ENCODE data around the gene KCNN4. TPM values are rescaled to one million over a fixed set of nuclear protein-coding genes. Genes with fewer than 3 reads are reported as not detected.

Gene KCNN4
- total RNA-seq, 1 donor: 7.2 TPM

GRCh38 chr19:43814663-43815352 lies 34.0 kb upstream of the KCNN4 start:
- TF ChIP-seq CTCF (IDR thresholded peaks at IDR 0.05; ENCODE audit: extremely low read depth, low read depth, low read length): no peak
- no peaks in the 10 kb centered on the region for H3K79me2 ChIP-seq (ENCODE audit: insufficient read depth, low read length)
- no peak overlapping the region for H3K4me3 ChIP-seq (ENCODE audit: insufficient read depth, low read length)
- no peaks in the 10 kb centered on the region for H3K9me3 ChIP-seq (ENCODE audit: low read depth, low read length)
- no peak for DNase-seq (ENCODE audit: insufficient read length, low spot score, missing footprints)
- no peaks in the 10 kb centered on the region for H4K20me1 ChIP-seq (ENCODE audit: insufficient read depth, low read length)
- H3K27me3 ChIP-seq (ENCODE audit: insufficient read depth, low read length): peaks cover 3% of the 10 kb centered on the region
- H3K27ac ChIP-seq (ENCODE audit: low read depth, low read length): no peak overlapping the region
- H3K4me2 ChIP-seq (ENCODE audit: insufficient read depth, low read length): no peak overlapping the region
- H3K4me1 ChIP-seq (ENCODE audit: insufficient read depth, low read length): peaks cover under 1% of the 10 kb centered on the region
- H2AFZ ChIP-seq (ENCODE audit: low read length): no peak overlapping the region
- H3K36me3 ChIP-seq (ENCODE audit: insufficient read depth, low read length): no peaks in the 10 kb centered on the region

GRCh38 chr19:43812688-43813087 lies 31.9 kb upstream of the KCNN4 start:
- H3K4me1 ChIP-seq (ENCODE audit: insufficient read depth, low read length): no peaks in the 10 kb centered on the region
- H3K4me3 ChIP-seq (ENCODE audit: insufficient read depth, low read length): no peak overlapping the region
- no peak for DNase-seq (ENCODE audit: insufficient read length, low spot score, missing footprints)
- H2AFZ ChIP-seq (ENCODE audit: low read length): no peak overlapping the region
- H3K27me3 ChIP-seq (ENCODE audit: insufficient read depth, low read length): peaks cover 4% of the 10 kb centered on the region
- H3K27ac ChIP-seq (ENCODE audit: low read depth, low read length): no peak overlapping the region
- no peaks in the 10 kb centered on the region for H4K20me1 ChIP-seq (ENCODE audit: insufficient read depth, low read length)
- H3K9me3 ChIP-seq (ENCODE audit: low read depth, low read length): no peaks in the 10 kb centered on the region
- no peak overlapping the region for H3K4me2 ChIP-seq (ENCODE audit: insufficient read depth, low read length)
- H3K79me2 ChIP-seq (ENCODE audit: insufficient read depth, low read length): no peaks in the 10 kb centered on the region
- TF ChIP-seq CTCF (IDR thresholded peaks at IDR 0.05; ENCODE audit: extremely low read depth, low read depth, low read length): no peak
- no peaks in the 10 kb centered on the region for H3K36me3 ChIP-seq (ENCODE audit: insufficient read depth, low read length)

GRCh38 chr19:43812259-43812658 lies 31.5 kb upstream of the KCNN4 start:
- Histone ChIP-seq H2AFZ (ENCODE audit: low read length) (no peak overlapping the region), H3K9me3 (ENCODE audit: low read depth, low read length) (no peaks in the 10 kb centered on the region), H4K20me1 (ENCODE audit: insufficient read depth, low read length) (no peaks in the 10 kb centered on the region), H3K27me3 (ENCODE audit: insufficient read depth, low read length) (peaks cover 6% of the 10 kb centered on the region), H3K4me2 (ENCODE audit: insufficient read depth, low read length) (no peak overlapping the region), H3K27ac (ENCODE audit: low read depth, low read length) (no peak overlapping the region), H3K4me1 (ENCODE audit: insufficient read depth, low read length) (no peaks in the 10 kb centered on the region), H3K79me2 (ENCODE audit: insufficient read depth, low read length) (no peaks in the 10 kb centered on the region), H3K36me3 (ENCODE audit: insufficient read depth, low read length) (no peaks in the 10 kb centered on the region), H3K4me3 (ENCODE audit: insufficient read depth, low read length) (no peak overlapping the region)
- TF ChIP-seq CTCF (IDR thresholded peaks at IDR 0.05; ENCODE audit: extremely low read depth, low read depth, low read length): no peak
- DNase-seq (ENCODE audit: insufficient read length, low spot score, missing footprints): no peak

- no peaks in the 10 kb centered on the region for H3K4me1 ChIP-seq (ENCODE audit: insufficient read depth, low read length)
- TF ChIP-seq CTCF (IDR thresholded peaks at IDR 0.05; ENCODE audit: extremely low read depth, low read depth, low read length): no peak
- no peak for DNase-seq (ENCODE audit: insufficient read length, low spot score, missing footprints)
- no peak overlapping the region for H3K4me2 ChIP-seq (ENCODE audit: insufficient read depth, low read length)
- H3K36me3 ChIP-seq (ENCODE audit: insufficient read depth, low read length): no peaks in the 10 kb centered on the region
- no peak overlapping the region for H3K4me3 ChIP-seq (ENCODE audit: insufficient read depth, low read length)
- H2AFZ ChIP-seq (ENCODE audit: low read length): no peak overlapping the region
- no peaks in the 10 kb centered on the region for H3K79me2 ChIP-seq (ENCODE audit: insufficient read depth, low read length)
- no peaks in the 10 kb centered on the region for H4K20me1 ChIP-seq (ENCODE audit: insufficient read depth, low read length)
- peaks cover 8% of the 10 kb centered on the region for H3K27me3 ChIP-seq (ENCODE audit: insufficient read depth, low read length)
- no peak overlapping the region for H3K27ac ChIP-seq (ENCODE audit: low read depth, low read length)
- no peaks in the 10 kb centered on the region for H3K9me3 ChIP-seq (ENCODE audit: low read depth, low read length)
These were observed 31.1 kb upstream of the KCNN4 start for GRCh38 chr19:43811837-43812236.

Data from osteoblast (primary cell).